ENCODE measurements around the gene MDN1.
"Not testable (repeated sequence)": the region's sequence is repeated elsewhere in the genome, so short reads cannot be mapped to it uniquely, and the experiment has no call there.

Gene MDN1

DNA sequence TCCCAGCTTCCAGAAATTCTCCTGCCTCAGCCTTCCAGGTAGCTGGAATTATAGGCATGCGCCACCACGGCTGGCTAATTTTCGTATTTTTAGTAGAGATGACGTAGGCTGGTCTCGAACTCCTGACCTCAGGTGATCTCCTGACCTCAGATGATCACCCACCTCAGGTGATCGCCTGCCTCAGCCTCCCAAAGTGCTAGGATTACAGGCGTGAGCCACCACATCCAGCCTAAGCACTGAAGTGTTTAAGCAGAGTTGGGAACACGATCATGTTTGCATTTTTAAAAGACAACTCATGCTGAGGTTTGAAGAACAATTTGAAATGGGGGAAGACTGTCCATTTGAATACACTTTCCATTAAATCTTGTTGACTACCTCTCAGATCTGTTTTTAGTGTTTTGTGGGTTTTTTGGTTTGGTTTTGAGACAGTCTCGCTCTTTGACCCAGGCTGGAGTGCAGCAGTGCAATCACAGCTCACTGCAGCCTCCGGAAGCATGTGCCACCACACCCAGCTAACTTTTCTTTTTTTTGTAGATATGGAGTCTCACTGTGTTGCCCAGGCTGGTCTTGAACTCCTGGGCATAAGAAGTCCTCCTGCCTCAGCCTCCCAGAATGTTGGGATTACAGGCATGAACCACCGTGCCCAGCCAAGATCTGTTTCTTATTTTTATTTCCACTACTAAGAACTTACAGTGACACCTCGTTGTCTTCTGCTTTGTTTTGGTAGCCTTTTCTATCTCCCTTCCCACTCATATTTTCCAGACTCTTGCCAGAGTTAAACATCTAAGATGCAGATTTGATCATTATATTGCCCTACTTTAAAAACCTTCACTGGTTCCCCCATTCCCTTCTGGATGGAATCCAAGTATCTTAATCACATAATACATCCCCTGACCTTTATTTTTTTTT lies 15.5 kb upstream of the MDN1 start:
- TF ChIP-seq, protein P1, sequence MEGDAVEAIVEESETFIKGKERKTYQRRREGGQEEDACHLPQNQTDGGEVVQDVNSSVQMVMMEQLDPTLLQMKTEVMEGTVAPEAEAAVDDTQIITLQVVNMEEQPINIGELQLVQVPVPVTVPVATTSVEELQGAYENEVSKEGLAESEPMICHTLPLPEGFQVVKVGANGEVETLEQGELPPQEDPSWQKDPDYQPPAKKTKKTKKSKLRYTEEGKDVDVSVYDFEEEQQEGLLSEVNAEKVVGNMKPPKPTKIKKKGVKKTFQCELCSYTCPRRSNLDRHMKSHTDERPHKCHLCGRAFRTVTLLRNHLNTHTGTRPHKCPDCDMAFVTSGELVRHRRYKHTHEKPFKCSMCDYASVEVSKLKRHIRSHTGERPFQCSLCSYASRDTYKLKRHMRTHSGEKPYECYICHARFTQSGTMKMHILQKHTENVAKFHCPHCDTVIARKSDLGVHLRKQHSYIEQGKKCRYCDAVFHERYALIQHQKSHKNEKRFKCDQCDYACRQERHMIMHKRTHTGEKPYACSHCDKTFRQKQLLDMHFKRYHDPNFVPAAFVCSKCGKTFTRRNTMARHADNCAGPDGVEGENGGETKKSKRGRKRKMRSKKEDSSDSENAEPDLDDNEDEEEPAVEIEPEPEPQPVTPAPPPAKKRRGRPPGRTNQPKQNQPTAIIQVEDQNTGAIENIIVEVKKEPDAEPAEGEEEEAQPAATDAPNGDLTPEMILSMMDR (IDR thresholded peaks at IDR 0.05; ENCODE audit: low read length, missing control alignments), result no peak
- no peak overlapping the region for H3K4me3 ChIP-seq (replicated peaks; ENCODE audit: low read depth, low read length)
- DNase-seq (ENCODE audit: low read depth), result no peak

- TF ChIP-seq, protein P1 (IDR thresholded peaks at IDR 0.05; ENCODE audit: low read length, missing control alignments), result no peak
- DNase-seq (ENCODE audit: low read depth), result no peak
- H3K4me3 ChIP-seq (replicated peaks; ENCODE audit: low read depth, low read length), result peak overlapping the region; percentile 95
Observed at GRCh38 chr6:89830170-89830809, 10.7 kb upstream of the MDN1 start.

- DNase-seq (ENCODE audit: low read depth), result peak; percentile 99
- TF ChIP-seq, protein P1 (IDR thresholded peaks at IDR 0.05; ENCODE audit: low read length, missing control alignments), result no peak
- H3K4me3 ChIP-seq (replicated peaks; ENCODE audit: low read depth, low read length), result peak within 1 kb of the TSS; percentile 95
Observed at GRCh38 chr6:89829472-89830169, 10.0 kb upstream of the MDN1 start, which contains the start of gene CASP8AP2. Gene CASP8AP2, plus strand, starts transcription at chr6:89829880.

DNA sequence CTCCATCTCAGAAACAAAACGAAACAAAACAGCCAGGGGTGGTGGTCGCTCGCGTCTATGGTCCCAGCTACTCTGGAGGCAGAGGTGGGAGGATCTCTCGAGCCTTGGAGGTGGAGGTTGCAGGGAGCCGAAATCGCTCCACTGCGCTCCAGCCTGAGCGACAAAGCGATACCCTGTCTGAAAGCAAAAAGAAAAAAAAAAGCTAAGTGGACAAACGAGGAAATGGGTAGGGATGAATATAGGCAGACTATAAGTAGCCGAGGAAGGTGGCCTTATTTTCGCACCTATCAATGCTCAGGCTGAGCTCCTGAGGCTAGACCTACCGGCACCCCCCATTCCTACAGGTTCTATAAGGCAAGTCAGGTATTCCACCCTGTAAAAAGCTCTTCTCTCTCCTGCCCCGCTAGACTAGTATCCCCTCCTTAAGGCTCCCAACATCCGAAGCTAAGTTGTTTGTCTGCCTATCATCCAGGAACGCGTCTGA lies 9.4 kb upstream of the MDN1 start:
- no peak for DNase-seq (ENCODE audit: low read depth)
- H3K4me3 ChIP-seq (replicated peaks; ENCODE audit: low read depth, low read length), result peak overlapping the region; percentile 95
- TF ChIP-seq, protein P1 (IDR thresholded peaks at IDR 0.05; ENCODE audit: low read length, missing control alignments), result no peak

GRCh38 chr6:89828475-89828987 lies 8.9 kb upstream of the MDN1 start:
- not testable (repeated sequence) for DNase-seq (ENCODE audit: low read depth)
- H3K4me3 ChIP-seq (replicated peaks; ENCODE audit: low read depth, low read length), result peak overlapping the region; percentile 95

GRCh38 chr6:89826029-89826528 lies 6.5 kb upstream of the MDN1 start:
- peak; percentile 53 for DNase-seq (ENCODE audit: low read depth)
- H3K4me3 ChIP-seq (replicated peaks; ENCODE audit: low read depth, low read length), result no peak overlapping the region
- TF ChIP-seq, protein P1 (IDR thresholded peaks at IDR 0.05; ENCODE audit: low read length, missing control alignments), result no peak

Data from fibroblast of pulmonary artery (primary cell).